Karpas-422 (cell line): Measurements from ENCODE around the gene POLR3F. TPM values are rescaled to one million over a fixed set of nuclear protein-coding genes. Genes with fewer than 3 reads are reported as not detected.

ENCODE experiments used
- DNase-seq: peaks from one replicate; pipeline ENCODE4 v3.0.0-alpha.2; 2015
- H2AFZ ChIP-seq: fragments of 200-600 bp; sonication (generic); 2 replicates; pipeline ENCODE4 v1.6.1; 2014; ENCODE audit warnings: antibody characterized with exemption, low read length, mixed read lengths
- H3K27ac ChIP-seq: fragments of 200-600 bp; sonication (generic); 2 replicates; pipeline ENCODE4 v1.5.1; 2014; ENCODE audit warnings: mild to moderate bottlenecking, low read length, moderate library complexity
- H3K27me3 ChIP-seq: fragments of 200-600 bp; sonication (generic); 2 replicates; pipeline ENCODE4 v1.6.1; 2014; ENCODE audit warnings: low read length, mixed read lengths
- H3K36me3 ChIP-seq: fragments of 200-600 bp; sonication (generic); 2 replicates; pipeline ENCODE4 v1.6.1; 2014; ENCODE audit warnings: low read length, mixed read lengths; ENCODE audit not compliant: insufficient read depth
- H3K4me1 ChIP-seq: fragments of 200-600 bp; sonication (generic); 2 replicates; pipeline ENCODE4 v1.6.1; 2014; ENCODE audit warnings: mild to moderate bottlenecking, low read length, mixed read lengths
- H3K4me2 ChIP-seq: fragments of 200-600 bp; sonication (generic); 2 replicates; pipeline ENCODE4 v1.6.1; 2014; ENCODE audit warnings: low read length, low read depth, mild to moderate bottlenecking; ENCODE audit not compliant: poor library complexity, severe bottlenecking
- H3K4me3 ChIP-seq: fragments of 200-600 bp; sonication (generic); 2 replicates; pipeline ENCODE4 v1.5.1; 2014; ENCODE audit warnings: mild to moderate bottlenecking, antibody characterized with exemption, low read length, mixed read lengths
- H3K79me2 ChIP-seq: fragments of 200-600 bp; sonication (generic); 2 replicates; pipeline ENCODE4 v1.6.1; 2014; ENCODE audit warnings: mild to moderate bottlenecking, low read length, mixed read lengths
- H3K9ac ChIP-seq: fragments of 200-600 bp; sonication (generic); 2 replicates; pipeline ENCODE4 v1.6.0; 2014; ENCODE audit warnings: low read length
- H3K9me2 ChIP-seq: fragments of 200-600 bp; sonication (generic), shearing (Covaris generic); replicated peaks from 2 replicates; pipeline ENCODE4 v1.6.0; 2014; ENCODE audit warnings: mild to moderate bottlenecking, low read length, moderate library complexity; ENCODE audit not compliant: insufficient read depth
- H3K9me3 ChIP-seq: fragments of 300-700, 200-600 bp; sonication (generic); 2 replicates; pipeline ENCODE4 v1.6.1; 2014; ENCODE audit warnings: low read length, mixed read lengths
- H4K20me1 ChIP-seq: fragments of 200-600 bp; sonication (generic); 2 replicates; pipeline ENCODE4 v1.6.1; 2014; ENCODE audit warnings: mild to moderate bottlenecking, antibody characterized with exemption, low read length, low read depth; ENCODE audit not compliant: insufficient read depth
- total RNA-seq: library from RNA; depleted of rRNA; stranded (reverse); fragments of >200 nt; shearing (Covaris generic); gene quantifications from 2 replicates; pipeline ENCODE4 v1.2.3, GENCODE V29; 2014; ENCODE audit warnings: low replicate concordance

Gene POLR3F
- total RNA-seq, 1 experiment from 2014 or later: 31.7 TPM

GRCh38 chr20:18443886-18444285 lies 23.3 kb upstream of the POLR3F start:
- Histone ChIP-seq H3K9me3 (no peaks in the 10 kb centered on the region), H3K9ac (no peak overlapping the region), H3K79me2 (no peaks in the 10 kb centered on the region), H3K4me2 (no peak overlapping the region), H3K4me1 (no peaks in the 10 kb centered on the region), H3K27me3 (no peaks in the 10 kb centered on the region), H4K20me1 (no peaks in the 10 kb centered on the region), H2AFZ (no peak overlapping the region), H3K4me3 (no peak overlapping the region), H3K27ac (no peak overlapping the region), H3K9me2 (no peaks in the 10 kb centered on the region), H3K36me3 (no peaks in the 10 kb centered on the region)
- no peak for DNase-seq

- Histone ChIP-seq H3K4me2 (no peak overlapping the region), H3K4me3 (no peak overlapping the region), H4K20me1 (no peaks in the 10 kb centered on the region), H3K9ac (no peak overlapping the region), H3K9me2 (no peaks in the 10 kb centered on the region), H3K4me1 (no peaks in the 10 kb centered on the region), H3K27ac (no peak overlapping the region), H3K27me3 (no peaks in the 10 kb centered on the region), H3K79me2 (0 out of 2 replicates have a peak, but pooled peaks cover 4% of the 10 kb centered on the region), H3K36me3 (no peaks in the 10 kb centered on the region), H2AFZ (no peak overlapping the region), H3K9me3 (no peaks in the 10 kb centered on the region)
- DNase-seq: no peak
Measured at GRCh38 chr20:18456600-18456999, 10.6 kb upstream of the POLR3F start.

GRCh38 chr20:18465536-18466200 lies 1.5 kb upstream of the POLR3F start:
- H3K9ac ChIP-seq: peak overlapping the region; percentile 87
- H2AFZ ChIP-seq: peak overlapping the region; percentile 10; the same call in 1 of the 2 replicates
- H3K27ac ChIP-seq: peak overlapping the region; percentile 5; the same call in 1 of the 2 replicates
- H3K4me2 ChIP-seq: peak overlapping the region; percentile 91
- H4K20me1 ChIP-seq: no peaks in the 10 kb centered on the region
- H3K4me3 ChIP-seq: peak overlapping the region; percentile 93
- no peaks in the 10 kb centered on the region for H3K9me3 ChIP-seq
- DNase-seq: no peak
- no peaks in the 10 kb centered on the region for H3K9me2 ChIP-seq
- peaks cover 38% of the 10 kb centered on the region for H3K79me2 ChIP-seq
- H3K4me1 ChIP-seq: peaks cover 23% of the 10 kb centered on the region
- no peaks in the 10 kb centered on the region; the same call in 1 of the 2 replicates for H3K36me3 ChIP-seq
- H3K27me3 ChIP-seq: no peaks in the 10 kb centered on the region

DNA sequence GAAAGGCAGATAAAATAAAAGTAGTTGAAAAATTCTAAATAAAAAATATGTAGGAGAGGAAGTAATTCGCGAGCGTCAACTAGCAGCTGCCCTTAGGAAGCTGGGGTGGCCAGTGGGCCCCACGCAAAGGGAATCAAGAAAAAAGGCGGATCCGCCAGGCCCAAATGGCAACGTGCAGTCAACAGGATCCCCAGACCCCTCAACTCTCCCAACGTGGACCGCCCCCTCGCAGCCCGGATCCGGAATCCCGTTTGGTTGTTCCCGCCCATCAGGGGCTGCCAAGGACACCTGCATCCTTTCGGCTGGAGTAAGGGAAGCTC lies 656 bp upstream of the POLR3F start:
- Histone ChIP-seq H3K9me3 (no peaks in the 10 kb centered on the region), H3K4me3 (peak overlapping the region; percentile 93)

DNA sequence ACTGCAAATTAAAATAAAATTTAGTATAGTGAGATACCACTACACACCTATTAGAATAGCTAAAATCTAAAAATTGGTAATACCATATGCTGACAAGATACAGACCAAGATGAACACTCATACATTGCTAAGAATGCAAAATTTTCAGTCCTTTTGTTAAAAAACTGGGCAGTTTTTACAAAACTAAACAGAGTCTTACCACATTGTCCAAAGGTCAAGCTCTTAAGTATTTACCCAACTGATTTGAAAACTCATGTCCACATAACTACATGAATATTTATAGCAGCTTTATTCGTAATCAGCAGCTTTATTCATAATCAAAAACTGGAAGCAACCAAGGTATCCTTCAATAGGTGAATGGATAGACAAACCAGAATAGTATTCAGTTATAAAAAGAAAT lies 10.0 kb downstream of the POLR3F start:
- Histone ChIP-seq H3K9me3 (no peaks in the 10 kb centered on the region), H3K79me2 (no peaks in the 10 kb centered on the region), H4K20me1 (no peaks in the 10 kb centered on the region), H3K4me3 (no peak overlapping the region), H3K4me2 (no peak overlapping the region), H2AFZ (no peak overlapping the region), H3K4me1 (no peaks in the 10 kb centered on the region), H3K27ac (no peak overlapping the region), H3K36me3 (peaks cover 38% of the 10 kb centered on the region; the same call in 1 of the 2 replicates), H3K9me2 (no peaks in the 10 kb centered on the region), H3K27me3 (no peaks in the 10 kb centered on the region), H3K9ac (no peak overlapping the region)
- DNase-seq: no peak

More for the DNA sequence above, 656 bp upstream of the POLR3F start:
- Histone ChIP-seq H3K27ac (peak overlapping the region; percentile 5; the same call in 1 of the 2 replicates), H2AFZ (peak overlapping the region; percentile 42; the same call in 1 of the 2 replicates), H3K4me1 (peaks cover 23% of the 10 kb centered on the region), H3K79me2 (peaks cover 39% of the 10 kb centered on the region), H3K9me2 (no peaks in the 10 kb centered on the region), H3K9ac (peak overlapping the region; percentile 87), H3K4me2 (peak overlapping the region; percentile 91), H3K36me3 (no peaks in the 10 kb centered on the region; the same call in 1 of the 2 replicates), H3K27me3 (no peaks in the 10 kb centered on the region), H4K20me1 (no peaks in the 10 kb centered on the region)
- DNase-seq: no peak

GRCh38 chr20:18477821-18478220 lies 10.6 kb downstream of the POLR3F start:
- H2AFZ ChIP-seq: no peak overlapping the region
- H3K9ac ChIP-seq: no peak overlapping the region
- H3K27ac ChIP-seq: no peak overlapping the region
- no peaks in the 10 kb centered on the region for H3K9me3 ChIP-seq
- no peaks in the 10 kb centered on the region for H4K20me1 ChIP-seq
- H3K4me3 ChIP-seq: no peak overlapping the region
- no peak for DNase-seq
- H3K4me2 ChIP-seq: no peak overlapping the region
- peaks cover 44% of the 10 kb centered on the region; the same call in 1 of the 2 replicates for H3K36me3 ChIP-seq
- no peaks in the 10 kb centered on the region for H3K27me3 ChIP-seq
- H3K79me2 ChIP-seq: no peaks in the 10 kb centered on the region
- H3K9me2 ChIP-seq: no peaks in the 10 kb centered on the region
- no peaks in the 10 kb centered on the region for H3K4me1 ChIP-seq

GRCh38 chr20:18481596-18481995 lies 14.4 kb downstream of the POLR3F start:
- H3K9ac ChIP-seq: no peak overlapping the region
- no peak for DNase-seq
- H3K27me3 ChIP-seq: no peaks in the 10 kb centered on the region
- no peak overlapping the region for H2AFZ ChIP-seq
- no peak overlapping the region for H3K4me3 ChIP-seq
- no peaks in the 10 kb centered on the region for H3K79me2 ChIP-seq
- H3K4me1 ChIP-seq: no peaks in the 10 kb centered on the region
- H3K9me2 ChIP-seq: no peaks in the 10 kb centered on the region
- no peaks in the 10 kb centered on the region for H4K20me1 ChIP-seq
- peaks cover 45% of the 10 kb centered on the region; the same call in 1 of the 2 replicates for H3K36me3 ChIP-seq
- no peak overlapping the region for H3K27ac ChIP-seq
- no peaks in the 10 kb centered on the region for H3K9me3 ChIP-seq
- no peak overlapping the region for H3K4me2 ChIP-seq

GRCh38 chr20:18488301-18488700 lies 21.1 kb downstream of the POLR3F start:
- DNase-seq: no peak
- H3K36me3 ChIP-seq: peaks cover 43% of the 10 kb centered on the region
- H2AFZ ChIP-seq: no peak overlapping the region
- no peaks in the 10 kb centered on the region for H3K9me2 ChIP-seq
- H3K9me3 ChIP-seq: no peaks in the 10 kb centered on the region
- H3K4me3 ChIP-seq: no peak overlapping the region
- no peak overlapping the region for H3K4me2 ChIP-seq
- peaks cover 4% of the 10 kb centered on the region; the same call in 1 of the 2 replicates for H3K79me2 ChIP-seq
- H3K27me3 ChIP-seq: no peaks in the 10 kb centered on the region
- no peak overlapping the region for H3K27ac ChIP-seq
- H3K9ac ChIP-seq: no peak overlapping the region
- H4K20me1 ChIP-seq: no peaks in the 10 kb centered on the region
- no peaks in the 10 kb centered on the region for H3K4me1 ChIP-seq
